H1 (cell line): ENCODE results near the gene PTPRD. TPM values are rescaled to one million over a fixed set of nuclear protein-coding genes. Genes with fewer than 3 reads are reported as not detected.

Experiments used
- CTCF ChIA-PET: fragments of 300-600 bp; sonication (Branson Sonifier 250); formaldehyde crosslinking; loops from one replicate; lab custom pipeline; 2021; ENCODE audit not compliant: partially characterized antibody; lab: Charles Lee
- POLR2A ChIA-PET: fragments of 300-600 bp; sonication (Branson Sonifier 250); formaldehyde crosslinking; loops from one replicate; lab custom pipeline; 2021; ENCODE audit warnings: inconsistent platforms; ENCODE audit not compliant: partially characterized antibody; lab: Charles Lee
- DNase-seq, 2 experiments: peaks; one replicate each; pipeline versions ENCODE4 v3.0.0 to v3.0.0-alpha.2; 2010 to 2022; ENCODE audit warnings: low spot score in 2 of 2, low read depth in 1 of 2, mixed read lengths in 1 of 2
- FAIRE-seq: peaks from 2 replicates; lab custom pipeline; 2011; peaks lifted over from hg19 to GRCh38; lab: Jason Lieb, UNC
- H2AFZ ChIP-seq: 2 replicates; pipeline ENCODE4 v1.8.1; 2012; ENCODE audit warnings: low read length, inconsistent platforms
- H2AK5ac ChIP-seq: 2 replicates; pipeline ENCODE4 v1.6.1; 2013; ENCODE audit warnings: low read depth, low read length
- H2BK120ac ChIP-seq: replicated peaks from 2 replicates; pipeline ENCODE3; 2013; ENCODE audit warnings: low read depth, low read length, inconsistent platforms
- H2BK12ac ChIP-seq: 2 replicates; pipeline ENCODE4 v1.6.1; 2013; ENCODE audit warnings: low read depth, low read length
- H2BK15ac ChIP-seq: 2 replicates; pipeline ENCODE4 v1.6.1; 2013; ENCODE audit warnings: low read length
- H2BK20ac ChIP-seq: 2 replicates; pipeline ENCODE4 v1.6.1; 2013; ENCODE audit warnings: low read length
- H2BK5ac ChIP-seq: 2 replicates; pipeline ENCODE4 v1.6.1; 2013; ENCODE audit warnings: low read depth, low read length
- H3K14ac ChIP-seq: 2 replicates; pipeline ENCODE4 v1.6.1; 2013; ENCODE audit warnings: inconsistent platforms; ENCODE audit not compliant: insufficient read length
- H3K18ac ChIP-seq: 2 replicates; pipeline ENCODE4 v1.6.1; 2013; ENCODE audit warnings: low read length; ENCODE audit errors: extremely low read depth
- H3K23ac ChIP-seq: 2 replicates; pipeline ENCODE4 v1.6.1; 2013; ENCODE audit warnings: inconsistent platforms; ENCODE audit not compliant: insufficient read length
- H3K23me2 ChIP-seq: 2 replicates; pipeline ENCODE4 v1.6.1; 2013; ENCODE audit warnings: low read depth, low read length
- H3K27ac ChIP-seq: 2 replicates; pipeline ENCODE4 v1.6.1; 2011; ENCODE audit warnings: low read depth, low read length, inconsistent platforms
- H3K27me3 ChIP-seq, 4 experiments: replicated peaks in 1 of 4; 1 replicate in 1 of 4; 2 replicates in 3 of 4; pipeline versions ENCODE4 v1.6.1 to v1.8.1; 2011 to 2013; ENCODE audit warnings: low read length in 3 of 4, mild to moderate bottlenecking in 3 of 4, inconsistent platforms in 2 of 4, mixed read lengths in 2 of 4, moderate library complexity in 1 of 4; ENCODE audit not compliant: control insufficient read depth in 3 of 4, insufficient read depth in 3 of 4; ENCODE audit errors: extremely low read depth in 1 of 4
- H3K36me3 ChIP-seq, 4 experiments: 2 replicates each; pipeline versions ENCODE4 v1.6.1 to v1.8.1; 2011 to 2013; ENCODE audit warnings: mild to moderate bottlenecking in 4 of 4, low read length in 3 of 4, moderate library complexity in 2 of 4, control low read depth in 1 of 4, inconsistent platforms in 1 of 4; ENCODE audit not compliant: insufficient read depth in 4 of 4, control insufficient read depth in 2 of 4
- H3K4ac ChIP-seq: replicated peaks from 2 replicates; pipeline ENCODE3; 2013; ENCODE audit warnings: low read length, low read depth, mixed read lengths, inconsistent platforms; ENCODE audit not compliant: insufficient read length
- H3K4me1 ChIP-seq, 4 experiments: replicated peaks in 1 of 4; 1 replicate in 1 of 4; 2 replicates in 3 of 4; pipeline versions ENCODE4 v1.6.1 to v1.8.1; 2011 to 2013; ENCODE audit warnings: low read length in 3 of 4, inconsistent platforms in 2 of 4, mixed read lengths in 1 of 4; ENCODE audit not compliant: insufficient read depth in 4 of 4, control insufficient read depth in 3 of 4
- H3K4me2 ChIP-seq, 2 experiments: 2 replicates each; pipeline versions ENCODE4 v1.6.1 to v1.8.1; 2011 to 2013; ENCODE audit warnings: low read depth in 2 of 2, low read length in 2 of 2, control low read depth in 1 of 2, inconsistent platforms in 1 of 2, mild to moderate bottlenecking in 1 of 2; ENCODE audit not compliant: insufficient read depth in 1 of 2
- H3K4me3 ChIP-seq, 4 experiments: fragments of 200-600, 300-600 bp in 1 of 4; sonication (generic), shearing (Covaris generic), sonication (Bioruptor Twin) in 1 of 4; 2 replicates each; pipeline versions ENCODE4 v1.5.1 to v1.8.1; 2011 to 2016; ENCODE audit warnings: low read length in 4 of 4, low read depth in 3 of 4, control low read depth in 2 of 4, inconsistent platforms in 2 of 4, mild to moderate bottlenecking in 2 of 4, mixed read lengths in 1 of 4, moderate library complexity in 1 of 4; ENCODE audit not compliant: insufficient read depth in 2 of 4; ENCODE audit errors: extremely low read depth in 1 of 4
- H3K56ac ChIP-seq: replicated peaks from 2 replicates; pipeline ENCODE3; 2013; ENCODE audit warnings: low read depth, mild to moderate bottlenecking, mixed read lengths, low read length, inconsistent platforms; ENCODE audit not compliant: insufficient read length
- H3K79me1 ChIP-seq: 2 replicates; pipeline ENCODE4 v1.6.1; 2013; ENCODE audit warnings: low read depth, low read length, control low read depth
- H3K79me2 ChIP-seq, 2 experiments: 2 replicates each; pipeline versions ENCODE4 v1.6.1 to v1.8.1; 2012 to 2013; ENCODE audit warnings: low read length in 2 of 2, mild to moderate bottlenecking in 2 of 2, inconsistent platforms in 1 of 2; ENCODE audit not compliant: insufficient read depth in 2 of 2, control insufficient read depth in 1 of 2
- H3K9ac ChIP-seq, 4 experiments: replicated peaks in 1 of 4; 1 replicate in 1 of 4; 2 replicates in 3 of 4; pipeline versions ENCODE4 v1.6.1 to v1.8.1; 2011 to 2013; ENCODE audit warnings: low read depth in 3 of 4, low read length in 3 of 4, control low read depth in 2 of 4, mild to moderate bottlenecking in 2 of 4, moderate library complexity in 2 of 4, inconsistent platforms in 1 of 4; ENCODE audit errors: extremely low read depth in 1 of 4
- H3K9me3 ChIP-seq, 2 experiments: 2 replicates each; pipeline versions ENCODE4 v1.6.1 to v1.8.1; 2012 to 2013; ENCODE audit warnings: mild to moderate bottlenecking in 2 of 2, moderate library complexity in 2 of 2, control low read depth in 1 of 2, inconsistent platforms in 1 of 2, low read depth in 1 of 2, low read length in 1 of 2, mixed read lengths in 1 of 2; ENCODE audit not compliant: insufficient read depth in 2 of 2
- H4K20me1 ChIP-seq, 2 experiments: replicated peaks in 1 of 2; 2 replicates each; pipeline versions ENCODE3 to v1.8.1; 2011 to 2013; ENCODE audit warnings: inconsistent platforms in 2 of 2, low read length in 2 of 2, mild to moderate bottlenecking in 1 of 2; ENCODE audit not compliant: insufficient read depth in 2 of 2, control insufficient read depth in 1 of 2
- H4K5ac ChIP-seq: 2 replicates; pipeline ENCODE4 v1.6.1; 2013; ENCODE audit warnings: low read length, low read depth, mixed read lengths, inconsistent platforms; ENCODE audit not compliant: insufficient read length
- H4K8ac ChIP-seq: 2 replicates; pipeline ENCODE4 v1.8.0; 2013; ENCODE audit warnings: mild to moderate bottlenecking, moderate library complexity, low read length, inconsistent platforms; ENCODE audit not compliant: insufficient read depth; ENCODE audit errors: extremely low read depth
- H4K91ac ChIP-seq: replicated peaks from 2 replicates; pipeline ENCODE3; 2013; ENCODE audit warnings: low read length, mixed read lengths, inconsistent platforms; ENCODE audit not compliant: insufficient read length
- BCL11A ChIP-seq, 2 experiments: IDR thresholded peaks; one replicate each; pipeline ENCODE4 v1.6.1; 2011; ENCODE audit warnings: low read depth in 2 of 2, low read length in 2 of 2, mild to moderate bottlenecking in 2 of 2
- CBX8 ChIP-seq: fragments of 300-800, 300-1000 bp; sonication (generic); IDR thresholded peaks from 2 replicates; pipeline ENCODE4 v1.7.1; 2016; ENCODE audit warnings: low read depth, low read length, borderline replicate concordance
- CTBP2 ChIP-seq: IDR thresholded peaks from 2 replicates; pipeline ENCODE4 v1.7.0; 2011; ENCODE audit warnings: borderline replicate concordance, mild to moderate bottlenecking, moderate library complexity, mixed read lengths, low read length; ENCODE audit not compliant: insufficient read depth, insufficient read length
- EGR1 ChIP-seq: IDR thresholded peaks from 2 replicates; pipeline ENCODE4 v1.6.1; 2011; ENCODE audit warnings: low read depth, low read length, borderline replicate concordance
- JUN ChIP-seq: IDR thresholded peaks from 2 replicates; pipeline ENCODE4 v1.6.1; 2011; ENCODE audit warnings: low read depth, mild to moderate bottlenecking, improper control_type of control experiment, low read length
- SRF ChIP-seq: IDR thresholded peaks from 2 replicates; pipeline ENCODE4 v1.6.1; 2011; ENCODE audit warnings: mild to moderate bottlenecking, low read depth, low read length, moderate library complexity
- WGBS, 2 experiments: shearing (Covaris generic) in 1 of 2; methylation state at CpG; one replicate each; pipeline versions ENCODE4 v1.1.6 to v1.1.7; 2013 to 2015; ENCODE audit warnings: low lambda C conversion rate in 2 of 2, mixed read lengths in 2 of 2, inconsistent platforms in 1 of 2, low coverage in 1 of 2, missing lambda C conversion rate in 1 of 2; ENCODE audit not compliant: insufficient replicate concordance in 2 of 2, insufficient coverage in 1 of 2, insufficient read length in 1 of 2; ENCODE audit errors: extremely low coverage in 1 of 2, missing lambda C conversion rate in 1 of 2; 5-methylcytosine and 5-hydroxymethylcytosine counted together
- polyA plus RNA-seq, 7 experiments: library from polyadenylated mRNA; depleted of rRNA in 3 of 7; stranded (reverse) in 5 of 7; unstranded in 2 of 7; fragments of >200 nt in 5 of 7; fragments of 200-250 nt in 2 of 7; gene quantifications; 1 replicate in 5 of 7; 2 replicates in 1 of 7; 4 replicates in 1 of 7; pipeline versions ENCODE4 v1.2.1 to v1.2.3, GENCODE V29; 2011 to 2013; ENCODE audit warnings: missing spikeins in 2 of 7, mixed read lengths in 2 of 7
- total RNA-seq: library from RNA; stranded (reverse); fragmentation: NEBNext Ultra II Directional; extraction: Animal tissue kit (Norgen Biotek cat#: 25700); gene quantifications from 2 replicates; pipeline ENCODE4 v1.2.1, GENCODE V29; 2021
- TF ChIP-seq, protein P1 (sequence below): IDR thresholded peaks from 2 replicates; pipeline ENCODE4 v1.6.1; 2011; ENCODE audit warnings: low read length, improper control_type of control experiment
- TF ChIP-seq, protein P2 (sequence below): IDR thresholded peaks from 2 replicates; pipeline ENCODE4 v1.6.1; 2011; ENCODE audit warnings: low read depth, mild to moderate bottlenecking, low read length; ENCODE audit not compliant: insufficient read depth

The PTPRD gene
- total and polyA plus RNA-seq, 2 of the 8 experiments (the other 6 are each of a cell fraction or from before 2014, with no cell fraction given): 17.2 to 77.0 TPM

DNA sequence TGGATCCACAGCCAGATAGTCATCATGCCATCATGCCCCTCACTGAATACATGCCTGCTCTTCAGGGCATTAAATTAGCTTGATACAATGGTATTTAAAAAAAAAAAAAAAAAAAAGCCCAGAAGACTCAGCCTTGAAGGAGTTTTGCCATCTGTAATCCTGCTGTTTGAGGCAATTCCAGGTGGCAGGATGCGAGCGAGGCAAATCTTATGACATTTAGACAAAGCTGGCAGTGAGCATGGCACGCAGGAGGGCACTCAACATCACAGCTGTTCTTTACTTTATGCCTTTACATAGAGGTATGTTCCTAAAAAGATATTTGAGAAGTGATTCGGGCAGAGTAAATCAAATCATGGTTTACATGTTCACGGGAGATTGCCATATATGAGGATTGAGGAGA is 2121.2 kb downstream of the PTPRD start:
- H3K79me2 ChIP-seq: no peaks in the 10 kb centered on the region
- 97% methylated on average over 5 of the region's 5 CpGs; no CpG with 5 or more reads in 1 of the 2 experiments for WGBS, 2 experiments
- no peak for FAIRE-seq
- TF ChIP-seq EGR1 (no peak), CTBP2 (no peak), BCL11A (IDR thresholded peaks at IDR 0.05; ENCODE audit: low read depth in 2 of 2, low read length in 2 of 2) (no peak), CBX8 (no peak), SRF (no peak), JUN (no peak)
- TF ChIP-seq, protein P1, sequence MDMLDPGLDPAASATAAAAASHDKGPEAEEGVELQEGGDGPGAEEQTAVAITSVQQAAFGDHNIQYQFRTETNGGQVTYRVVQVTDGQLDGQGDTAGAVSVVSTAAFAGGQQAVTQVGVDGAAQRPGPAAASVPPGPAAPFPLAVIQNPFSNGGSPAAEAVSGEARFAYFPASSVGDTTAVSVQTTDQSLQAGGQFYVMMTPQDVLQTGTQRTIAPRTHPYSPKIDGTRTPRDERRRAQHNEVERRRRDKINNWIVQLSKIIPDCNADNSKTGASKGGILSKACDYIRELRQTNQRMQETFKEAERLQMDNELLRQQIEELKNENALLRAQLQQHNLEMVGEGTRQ: no peak
- TF ChIP-seq, protein P2, sequence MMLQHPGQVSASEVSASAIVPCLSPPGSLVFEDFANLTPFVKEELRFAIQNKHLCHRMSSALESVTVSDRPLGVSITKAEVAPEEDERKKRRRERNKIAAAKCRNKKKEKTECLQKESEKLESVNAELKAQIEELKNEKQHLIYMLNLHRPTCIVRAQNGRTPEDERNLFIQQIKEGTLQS: no peak

More for the DNA sequence above, 2121.2 kb downstream of the PTPRD start:
- no peak for DNase-seq
- H2BK12ac ChIP-seq: no peak overlapping the region
- H2BK120ac ChIP-seq: no peak overlapping the region
- H2AK5ac ChIP-seq: no peak overlapping the region
- POLR2A ChIA-PET: no interaction called here
- H3K4me1 ChIP-seq: peaks cover 0 to 4% (median 0%) of the 10 kb centered on the region in 4 experiments; a peak in 1 of 7 replicates
- no peak overlapping the region for H4K91ac ChIP-seq
- CTCF ChIA-PET: interaction anchor here (1.2 kb wide), 1 partner anchor 282 kb away, joined by 5 read pairs; no protein-coding TSS in a partner anchor
- H2BK20ac ChIP-seq: no peak overlapping the region
- no peak overlapping the region for H3K56ac ChIP-seq
- H3K9ac ChIP-seq: no peak overlapping the region
- no peak overlapping the region for H2BK15ac ChIP-seq
- H4K20me1 ChIP-seq: no peaks in the 10 kb centered on the region
- no peak overlapping the region for H3K27ac ChIP-seq
- H3K18ac ChIP-seq: no peak overlapping the region
- no peak overlapping the region for H3K14ac ChIP-seq
- no peaks in the 10 kb centered on the region for H3K9me3 ChIP-seq
- no peak overlapping the region for H2BK5ac ChIP-seq
- no peak overlapping the region for H3K4me3 ChIP-seq
- H3K36me3 ChIP-seq: no peaks in the 10 kb centered on the region; a peak in 1 of 8 replicates
- H3K27me3 ChIP-seq: no peaks in the 10 kb centered on the region
- H4K8ac ChIP-seq: no peak overlapping the region
- no peaks in the 10 kb centered on the region for H3K23me2 ChIP-seq
- no peak overlapping the region for H3K4ac ChIP-seq
- H3K4me2 ChIP-seq: no peak overlapping the region; a peak in 1 of 4 replicates
- no peaks in the 10 kb centered on the region for H3K79me1 ChIP-seq
- no peak overlapping the region for H2AFZ ChIP-seq
- no peak overlapping the region for H4K5ac ChIP-seq
- no peak overlapping the region for H3K23ac ChIP-seq
